Motor neuron (in vitro differentiated cells): ENCODE data around the gene ASB3. TPM values are rescaled to one million over a fixed set of nuclear protein-coding genes. Genes with fewer than 3 reads are reported as not detected.

Experiments used
- ATAC-seq, 8 experiments: fragments of 200-7000 bp; cut with Tn5 transposase; replicated peaks in 6 of 8; 2 replicates each; pipeline ENCODE4 v1.8.0; 2021; ENCODE audit warnings: mild to moderate bottlenecking in 8 of 8, moderate library complexity in 8 of 8
- H3K27ac ChIP-seq, 2 donors: fragments of 250-450 bp; sonication (Bioruptor Pico); 2 replicates each; pipeline ENCODE4 v1.9.0; 2021; ENCODE audit warnings: antibody characterized with exemption in 2 of 2, mild to moderate bottlenecking in 2 of 2, moderate library complexity in 1 of 2
- H3K4me1 ChIP-seq, 2 donors: fragments of 250-450 bp; sonication (Bioruptor Pico); replicated peaks in 1 of 2; 2 replicates each; pipeline ENCODE4 v1.6.1; 2021; ENCODE audit warnings: antibody characterized with exemption in 2 of 2, mild to moderate bottlenecking in 2 of 2, moderate library complexity in 1 of 2
- H3K4me3 ChIP-seq, 5 donors: fragments of 250-450 bp; sonication (Bioruptor Pico); 2 replicates each; pipeline ENCODE4 v1.9.0; 2021; ENCODE audit warnings: antibody characterized with exemption in 5 of 5, mild to moderate bottlenecking in 5 of 5, moderate library complexity in 4 of 5
- WGBS, 10 experiments: fragments of 450-650 bp; shearing (Covaris generic); methylation state at CpG; one replicate each; pipeline ENCODE4 v1.0.0; 2022; 5-methylcytosine and 5-hydroxymethylcytosine counted together
- in situ Hi-C, 9 experiments: fragments of 400-800 bp; cut with MboI; loops; one replicate each; pipeline ENCODE4 v1.15.0; 2021; ENCODE audit warnings: low sequenced_read_pairs in 9 of 9, low pct_unique_long_range_greater_than_20kb in 2 of 9; ENCODE audit not compliant: unreplicated experiment in 9 of 9
- total RNA-seq, 8 experiments: library from RNA; unstranded; fragments of 300-600 nt; gene quantifications; 2 replicates each; pipeline versions ENCODE4 v1.2.3 to v1.2.4, GENCODE V29; 2022

ASB3 gene
- total RNA-seq, 8 experiments from 2014 or later, result 14.2 to 44.5 (median 38.9) TPM

- H3K27ac ChIP-seq, result no peak overlapping the region
- H3K4me1 ChIP-seq, result peaks cover 0 to 3% of the 10 kb centered on the region in 2 donors
- ATAC-seq, result peak in 4 of 8 experiments; percentile 27 to 89 (median 48)
- in situ Hi-C loops, result no loop called here
- 0 to 100% (median 85%) methylated on average over 1 to 4 of the region's 4 CpGs; no CpG with 5 or more reads in 2 of the 10 experiments for WGBS, 10 experiments
- H3K4me3 ChIP-seq, result no peak overlapping the region
These were observed 157.3 kb downstream of the ASB3 start for GRCh38 chr2:53629501-53629900.

- no peak overlapping the region for H3K4me3 ChIP-seq
- in situ Hi-C loops, result no loop called here
- peaks cover 0 to 3% of the 10 kb centered on the region in 2 donors for H3K4me1 ChIP-seq
- 20 to 84% (median 80%) methylated on average over 1 to 6 of the region's 6 CpGs for WGBS, 10 experiments
- ATAC-seq, result peak in 1 of 8 experiments; percentile 24
- H3K27ac ChIP-seq, result no peak overlapping the region
These were observed 157.8 kb downstream of the ASB3 start for GRCh38 chr2:53629001-53629400.

GRCh38 chr2:53622141-53622540, 164.6 kb downstream of the ASB3 start:
- no peak overlapping the region for H3K27ac ChIP-seq
- in situ Hi-C loops, result no loop called here
- peaks cover 0 to 5% of the 10 kb centered on the region in 2 donors for H3K4me1 ChIP-seq
- H3K4me3 ChIP-seq, result no peak overlapping the region
- no peak for ATAC-seq

GRCh38 chr2:53620981-53621380, 165.8 kb downstream of the ASB3 start:
- whole genome bisulfite sequencing, 10 experiments, result 63 to 100% (median 75%) methylated on average over 1 to 2 of the region's 2 CpGs
- in situ Hi-C loops, result no loop called here
- Histone ChIP-seq H3K4me3 (no peak overlapping the region), H3K27ac (no peak overlapping the region), H3K4me1 (peaks cover 0 to 5% of the 10 kb centered on the region in 2 donors)
- ATAC-seq, result no peak

Other genes starting within 250 kb of the ASB3 start
- 10 to 100 TPM in 1 of 8 experiments, 1 to 10 TPM in 7; 1.9 to 15.4 (median 5.1) TPM for gene CHAC2, start 19.1 kb downstream of the ASB3 start, total RNA-seq
- gene ERLEC1, start 91 bp upstream of the ASB3 start, total RNA-seq, result 100 to 1,000 TPM in 1 of 8 experiments, 10 to 100 TPM in 7; 28.6 to 109 (median 41.6) TPM
- gene GPR75, start 73.0 kb upstream of the ASB3 start, total RNA-seq, result 10 to 100 TPM in 1 of 8 experiments, 1 to 10 TPM in 6, under 1 TPM in 1; 0.87 to 14.2 (median 1.6) TPM
- gene PSME4, start 184.0 kb upstream of the ASB3 start, total RNA-seq, result 100 to 1,000 TPM in 1 of 8 experiments, 10 to 100 TPM in 7; 28.7 to 143 (median 41.5) TPM